Thyroid gland (tissue), 4 donors: ENCODE results near the gene CC2D2A.

Source experiments
- POLR2A ChIP-seq, 2 donors: fragments of 450-650 bp; IDR thresholded peaks; one replicate each; pipeline ENCODE4 v1.6.1; 2017; ENCODE audit warnings: antibody characterized with exemption in 2 of 2, mild to moderate bottlenecking in 2 of 2, moderate library complexity in 1 of 2
- TF ChIP-seq, protein P1 (sequence below), 6 experiments: fragments of 200-600 bp in 3 of 6; fragments of 450-650 bp in 3 of 6; sonication (generic) in 3 of 6; IDR thresholded peaks; one replicate each; pipeline ENCODE4 v1.5.1; 2016 to 2019; ENCODE audit warnings: antibody characterized with exemption in 6 of 6, mild to moderate bottlenecking in 2 of 6, inconsistent platforms in 1 of 6, moderate library complexity in 1 of 6

DNA sequence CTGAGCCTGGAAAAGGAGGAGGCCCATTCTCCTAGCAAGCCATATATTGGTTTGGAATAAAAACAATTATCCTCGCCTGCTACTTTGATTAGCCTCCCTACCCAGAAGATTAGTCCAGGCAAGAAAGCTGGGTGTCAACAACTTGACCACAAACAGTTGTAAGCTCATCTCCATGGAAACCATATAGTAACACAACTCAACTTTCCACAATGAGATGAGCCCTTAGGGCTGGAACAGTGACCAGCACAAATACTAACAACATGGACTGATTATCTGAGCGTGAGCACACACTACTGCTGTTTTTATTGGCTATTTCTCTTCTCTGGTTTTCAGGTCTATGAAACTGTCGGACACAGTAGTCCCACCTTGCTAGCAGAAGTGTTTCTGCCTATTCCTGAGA lies 80.8 kb downstream of the CC2D2A start:
- TF ChIP-seq, protein P1, sequence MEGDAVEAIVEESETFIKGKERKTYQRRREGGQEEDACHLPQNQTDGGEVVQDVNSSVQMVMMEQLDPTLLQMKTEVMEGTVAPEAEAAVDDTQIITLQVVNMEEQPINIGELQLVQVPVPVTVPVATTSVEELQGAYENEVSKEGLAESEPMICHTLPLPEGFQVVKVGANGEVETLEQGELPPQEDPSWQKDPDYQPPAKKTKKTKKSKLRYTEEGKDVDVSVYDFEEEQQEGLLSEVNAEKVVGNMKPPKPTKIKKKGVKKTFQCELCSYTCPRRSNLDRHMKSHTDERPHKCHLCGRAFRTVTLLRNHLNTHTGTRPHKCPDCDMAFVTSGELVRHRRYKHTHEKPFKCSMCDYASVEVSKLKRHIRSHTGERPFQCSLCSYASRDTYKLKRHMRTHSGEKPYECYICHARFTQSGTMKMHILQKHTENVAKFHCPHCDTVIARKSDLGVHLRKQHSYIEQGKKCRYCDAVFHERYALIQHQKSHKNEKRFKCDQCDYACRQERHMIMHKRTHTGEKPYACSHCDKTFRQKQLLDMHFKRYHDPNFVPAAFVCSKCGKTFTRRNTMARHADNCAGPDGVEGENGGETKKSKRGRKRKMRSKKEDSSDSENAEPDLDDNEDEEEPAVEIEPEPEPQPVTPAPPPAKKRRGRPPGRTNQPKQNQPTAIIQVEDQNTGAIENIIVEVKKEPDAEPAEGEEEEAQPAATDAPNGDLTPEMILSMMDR (IDR thresholded peaks at IDR 0.05), result no peak
- no peak for TF ChIP-seq POLR2A (IDR thresholded peaks at IDR 0.05)
